NCI-H82 (cell line): ENCODE data around the gene GRB2.
"Not testable (repeated sequence)": the region's sequence is repeated elsewhere in the genome, so short reads cannot be mapped to it uniquely, and the experiment has no call there.

Experiments used
- DNase-seq: peaks from one replicate; lab custom pipeline; 2025; lab: John Stamatoyannopoulos, UW

The GRB2 gene

GRCh38 chr17:75280189-75280588 lies 125.3 kb downstream of the GRB2 start:
- not testable (repeated sequence) for DNase-seq

GRCh38 chr17:75277664-75278071 lies 127.8 kb downstream of the GRB2 start:
- no peak for DNase-seq

GRCh38 chr17:75273977-75274708 lies 131.3 kb downstream of the GRB2 start:
- no peak for DNase-seq

GRCh38 chr17:75272848-75273184 lies 132.7 kb downstream of the GRB2 start:
- no peak for DNase-seq

- peak; percentile 43 for DNase-seq
Observed at GRCh38 chr17:75271955-75272847, 133.3 kb downstream of the GRB2 start.

- peak; percentile 88 for DNase-seq
Observed at GRCh38 chr17:75271233-75271954, 134.1 kb downstream of the GRB2 start.

GRCh38 chr17:75270966-75271232 lies 134.6 kb downstream of the GRB2 start, which contains the start of gene MIF4GD:
Gene MIF4GD (minus strand): TSS chr17:75271231. CDS start chr17:75270195, 1,036 bp downstream.
- no peak for DNase-seq

- peak; percentile 91 for DNase-seq
Observed at GRCh38 chr17:75270218-75270965, 135.1 kb downstream of the GRB2 start.

GRCh38 chr17:75269844-75270217 lies 135.6 kb downstream of the GRB2 start:
- DNase-seq: no peak
